Stimulated activated CD4-positive, alpha-beta T cell treated with anti-CD3 and anti-CD28 coated beads, Interleukin-12 subunit alpha, Interleukin-12 subunit beta, amount 100 ng/mL, for 48 hours (primary cell): ENCODE measurements around the gene UBE2H.
"Not testable (repeated sequence)": the region's sequence is repeated elsewhere in the genome, so short reads cannot be mapped to it uniquely, and the experiment has no call there.

Experiments
- DNase-seq, 3 donors: peaks; one replicate each; pipeline ENCODE4 v3.0.0-alpha.2; 2020; ENCODE audit warnings: low read depth in 2 of 3, low spot score in 1 of 3

The UBE2H gene

DNA sequence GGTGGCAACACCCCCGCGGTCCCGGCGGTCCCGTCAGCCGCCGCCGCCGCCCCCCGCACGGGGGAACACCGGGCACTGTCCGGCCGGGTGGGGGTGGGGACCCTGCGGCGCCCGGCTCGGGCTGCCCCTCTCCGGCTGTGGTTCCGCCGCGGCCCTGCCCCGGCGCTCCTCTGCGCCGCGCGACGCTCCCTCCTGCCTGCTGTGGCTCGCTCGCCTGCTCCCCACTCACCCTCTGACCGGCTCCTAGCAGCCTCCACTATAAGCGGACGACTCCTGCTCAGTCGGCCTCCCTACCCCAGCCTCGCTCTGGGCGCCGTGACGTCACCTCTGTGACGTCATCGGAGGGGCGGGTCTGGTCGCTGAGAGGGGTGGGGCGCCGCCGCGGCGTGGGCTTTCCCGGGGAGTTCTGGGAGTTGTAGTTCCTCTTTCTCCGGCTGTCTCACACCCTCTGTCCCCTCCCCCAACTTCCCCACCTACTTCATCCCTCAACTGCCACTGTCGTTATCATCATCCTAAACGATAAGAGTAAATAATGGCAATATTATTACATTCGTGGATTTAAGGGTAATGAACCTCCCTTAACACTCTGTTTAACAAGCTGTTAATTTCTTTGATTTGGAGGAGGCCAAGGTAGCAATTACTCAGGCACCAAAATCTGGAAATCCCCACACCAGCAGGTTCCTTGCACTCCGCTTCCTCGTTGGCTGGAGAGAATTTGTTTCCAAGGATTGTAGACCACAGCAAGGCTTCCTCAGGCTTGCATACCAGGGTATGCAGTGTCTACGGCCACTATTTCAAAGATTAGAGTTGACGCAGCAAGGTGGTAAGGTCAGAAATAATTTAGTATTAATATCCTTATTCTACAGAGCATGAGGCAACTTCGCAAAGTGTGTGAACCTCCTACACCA lies at the start of gene UBE2H:
UBE2H (minus strand) TSS at position 308 of the 908 bp plus-strand sequence. CDS start 405 bp downstream, outside the sequence.
- DNase-seq = peak; percentile 85 to 89 (median 87)

DNA sequence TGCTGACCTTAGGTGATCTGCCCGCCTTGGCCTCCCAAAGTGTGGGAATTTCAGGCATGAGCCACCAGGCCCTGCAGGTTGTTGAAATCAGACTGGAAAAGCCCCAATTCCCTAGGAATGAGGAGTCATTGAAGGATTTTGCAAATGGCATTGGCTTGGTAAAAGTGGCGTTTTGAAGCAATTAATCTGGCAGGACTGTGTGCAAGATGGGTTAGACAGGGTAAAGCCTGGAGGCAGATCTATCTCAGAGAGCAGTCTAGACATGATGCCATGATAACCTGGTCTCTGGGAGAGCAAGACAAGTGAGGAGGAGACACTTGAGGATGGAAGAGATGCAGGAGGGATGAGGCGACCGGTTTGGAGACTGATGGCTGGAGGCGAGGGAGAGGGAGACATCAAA lies 45.7 kb upstream of the UBE2H start:
- no peak for DNase-seq

DNA sequence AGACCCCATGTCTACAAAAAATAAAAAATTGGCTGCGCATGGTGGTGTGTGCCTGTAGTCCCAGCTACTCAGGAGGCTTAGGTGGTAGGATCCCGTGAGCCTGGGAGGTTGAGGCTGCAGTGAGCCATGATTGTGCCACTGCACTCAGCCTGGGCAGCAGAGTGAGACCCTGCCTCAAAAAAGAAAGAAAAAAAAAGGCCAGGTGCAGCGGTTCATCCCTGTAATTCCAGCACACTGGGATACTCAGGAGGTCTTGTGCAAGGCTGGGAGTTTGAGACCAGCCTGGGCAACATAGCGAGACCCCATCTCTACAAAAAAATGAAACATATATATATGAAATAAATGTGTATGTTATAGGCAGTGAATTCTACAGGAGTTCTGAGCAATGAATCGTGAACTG lies 44.5 kb upstream of the UBE2H start:
- no peak for DNase-seq

DNA sequence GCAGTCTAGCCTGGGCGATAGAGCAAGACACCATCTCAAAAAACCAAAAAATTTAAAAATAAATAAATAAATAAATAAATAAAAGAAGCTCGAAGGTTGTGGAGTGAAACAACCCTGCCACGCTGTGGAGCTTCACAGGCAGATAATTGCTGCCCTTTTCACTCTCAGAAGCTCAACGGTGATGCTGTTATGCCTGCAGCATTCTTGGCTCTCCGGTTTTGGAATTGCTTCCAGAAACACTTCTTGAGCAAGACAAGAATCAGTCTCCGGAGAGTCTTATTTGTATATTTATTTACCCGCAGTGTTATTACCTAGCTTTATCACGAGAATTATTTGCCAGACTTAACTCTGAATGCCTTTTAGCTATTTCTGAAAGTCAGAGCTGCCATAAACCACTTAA lies 40.5 kb upstream of the UBE2H start:
- no peak for DNase-seq

DNA sequence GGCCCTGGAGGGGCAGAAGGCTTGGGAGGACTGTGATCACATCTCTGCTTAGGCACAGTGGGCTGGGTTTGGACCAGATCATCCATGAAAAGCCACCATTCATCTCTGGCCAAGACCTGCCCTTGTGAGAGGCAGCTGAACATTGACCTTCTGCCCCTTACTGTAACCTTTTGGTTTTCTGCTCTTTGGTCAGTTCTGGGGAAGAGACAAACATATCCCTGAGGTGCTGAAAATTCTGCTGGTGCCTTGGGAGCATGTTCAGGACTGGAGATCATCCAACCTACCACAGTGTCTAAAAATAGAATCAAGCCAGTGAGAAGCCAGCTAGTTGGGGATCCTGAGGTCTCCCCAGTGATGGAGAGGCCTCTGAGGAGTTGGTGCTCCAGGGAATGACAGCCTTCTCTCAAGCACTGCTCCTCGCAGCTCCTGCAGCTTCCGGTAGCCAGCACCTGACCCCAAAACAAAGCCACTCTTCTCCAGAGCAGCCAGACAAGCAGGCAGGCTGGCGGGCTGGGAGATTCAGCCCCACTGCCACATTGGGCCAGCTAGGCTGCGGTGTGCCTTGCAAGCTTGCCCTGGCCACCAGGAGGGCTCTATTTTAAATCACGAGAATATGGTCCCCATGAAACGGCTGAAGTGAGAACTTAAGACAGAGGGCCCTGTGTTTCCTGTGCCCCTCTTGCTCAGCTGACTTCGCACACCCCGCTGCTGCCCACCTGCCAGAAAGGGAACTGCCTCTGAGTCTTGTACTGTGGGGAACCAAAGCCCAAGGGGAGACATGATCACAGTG lies 37.8 kb upstream of the UBE2H start:
- DNase-seq = no peak

DNA sequence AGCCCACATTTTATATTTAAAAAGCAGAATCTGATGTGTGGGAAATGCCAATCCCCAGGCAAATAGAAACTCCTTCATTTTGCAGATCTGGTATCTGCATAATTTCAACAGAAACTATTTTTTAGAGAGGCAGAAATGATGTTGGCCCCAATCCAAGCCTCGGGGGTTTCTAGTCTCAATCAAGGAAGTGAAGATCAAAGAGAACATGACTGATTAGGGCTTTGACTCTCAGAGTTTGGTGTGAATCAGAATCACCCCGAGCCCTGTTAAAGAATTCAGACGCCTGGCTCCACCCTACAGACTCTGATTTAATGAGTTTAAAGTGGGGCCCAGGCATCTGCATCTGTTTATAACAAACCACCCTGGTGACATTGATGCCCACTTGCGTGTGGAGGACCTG lies 36.7 kb upstream of the UBE2H start:
- DNase-seq = peak; percentile 40 to 59 (median 45)

DNA sequence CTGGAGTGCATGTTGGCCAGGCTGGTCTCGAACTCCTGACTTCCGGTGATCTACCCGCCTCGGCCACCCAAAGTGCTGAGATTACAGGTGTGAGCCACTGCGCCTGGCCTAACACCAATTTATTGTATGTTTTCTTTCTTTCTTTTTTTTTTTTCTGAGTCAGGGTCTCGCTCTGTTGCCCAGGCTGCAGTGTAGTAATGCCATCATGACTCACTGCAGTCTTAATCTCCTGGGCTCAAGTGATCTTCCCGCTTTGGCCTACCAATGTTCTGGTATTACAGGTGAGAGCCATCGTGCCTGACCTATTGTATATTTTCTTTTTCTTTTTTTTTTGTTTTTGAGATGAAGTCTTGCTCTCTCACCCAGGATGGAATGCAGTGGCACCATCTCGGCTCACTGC lies 33.8 kb upstream of the UBE2H start:
- no peak for DNase-seq

DNA sequence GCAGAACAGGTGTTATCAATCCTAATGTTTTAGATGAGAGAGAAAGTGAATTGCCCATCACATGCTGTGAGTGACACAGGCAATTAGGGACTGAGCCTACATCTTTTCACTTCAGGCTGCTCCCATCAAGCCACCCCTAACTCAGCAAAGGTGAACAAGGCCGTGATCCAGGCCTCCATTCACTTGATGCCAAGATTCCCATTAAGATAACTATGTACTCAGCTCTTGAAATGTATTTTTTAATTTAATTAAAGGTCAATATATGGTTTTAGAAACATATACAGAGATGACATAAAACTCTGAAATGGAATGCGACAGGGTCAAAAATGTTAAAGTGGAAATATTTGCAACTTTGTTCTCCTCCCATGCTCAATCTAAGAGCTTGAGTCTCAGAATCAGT lies 27.9 kb upstream of the UBE2H start:
- no peak for DNase-seq

DNA sequence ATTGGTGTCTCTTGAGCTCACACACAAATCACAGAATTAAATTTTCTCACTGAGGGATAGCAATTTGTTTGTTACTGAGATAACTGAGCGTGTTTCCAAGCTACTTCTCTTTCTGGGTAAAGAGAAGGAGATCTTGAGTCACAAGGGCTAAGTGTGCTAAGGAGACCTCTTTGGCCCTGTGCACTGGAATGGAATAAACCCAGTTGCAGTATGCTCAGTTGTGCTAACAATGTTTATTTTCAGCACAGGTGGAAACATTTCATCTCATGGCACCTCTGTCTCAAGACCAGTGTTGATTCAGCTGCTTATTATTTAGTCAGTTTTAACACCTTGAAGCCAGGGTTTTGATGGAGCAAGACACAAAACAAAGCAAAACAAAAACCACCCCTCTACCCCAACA lies 22.5 kb upstream of the UBE2H start:
- no peak for DNase-seq

DNA sequence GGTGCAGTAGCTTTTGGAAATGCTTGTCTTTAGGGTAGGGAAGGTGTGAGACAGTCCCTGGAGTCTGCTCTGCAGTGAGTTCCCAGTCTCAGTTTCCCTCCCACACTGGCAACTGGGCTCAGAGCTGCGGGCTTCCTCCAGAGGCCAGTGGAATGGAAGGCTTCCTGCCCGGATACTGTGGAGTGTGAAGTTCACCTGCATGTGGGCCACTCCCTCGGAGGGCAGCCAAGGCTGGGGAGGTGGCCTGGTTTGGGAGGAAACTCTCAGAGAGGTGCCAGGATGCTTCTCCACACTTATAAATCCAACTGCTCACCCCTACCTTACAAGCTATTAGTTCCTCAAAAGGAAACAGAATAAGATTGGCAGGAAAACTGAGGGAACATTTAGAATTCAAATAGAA lies 18.1 kb upstream of the UBE2H start:
- no peak for DNase-seq

DNA sequence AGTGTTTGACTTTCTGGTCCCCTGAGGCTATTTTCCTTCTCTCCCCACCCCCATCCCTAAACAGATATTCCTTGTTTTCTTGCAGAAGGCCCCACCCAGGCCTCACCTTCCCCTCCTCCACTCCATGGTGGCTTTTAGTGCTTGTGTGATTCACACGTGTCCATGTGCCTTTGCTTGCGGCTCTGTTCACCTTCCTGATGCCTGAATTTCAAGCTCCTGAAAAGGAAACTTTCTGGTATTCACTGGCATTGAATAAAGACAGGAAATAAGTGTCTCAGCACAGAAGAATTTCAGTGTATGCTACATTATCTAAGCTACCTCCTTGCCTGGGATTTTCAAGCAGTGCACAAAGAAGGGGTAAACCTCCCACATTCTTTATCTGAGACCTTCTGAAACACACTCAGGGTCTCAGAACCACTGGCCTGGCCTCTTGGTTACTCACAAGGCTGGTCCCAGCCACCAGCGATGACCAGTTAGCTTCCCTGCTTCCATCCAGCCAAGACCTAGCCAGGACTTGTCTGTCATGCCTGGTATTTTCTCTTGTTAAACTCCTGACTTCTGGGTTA lies 17.2 kb upstream of the UBE2H start:
- no peak for DNase-seq

DNA sequence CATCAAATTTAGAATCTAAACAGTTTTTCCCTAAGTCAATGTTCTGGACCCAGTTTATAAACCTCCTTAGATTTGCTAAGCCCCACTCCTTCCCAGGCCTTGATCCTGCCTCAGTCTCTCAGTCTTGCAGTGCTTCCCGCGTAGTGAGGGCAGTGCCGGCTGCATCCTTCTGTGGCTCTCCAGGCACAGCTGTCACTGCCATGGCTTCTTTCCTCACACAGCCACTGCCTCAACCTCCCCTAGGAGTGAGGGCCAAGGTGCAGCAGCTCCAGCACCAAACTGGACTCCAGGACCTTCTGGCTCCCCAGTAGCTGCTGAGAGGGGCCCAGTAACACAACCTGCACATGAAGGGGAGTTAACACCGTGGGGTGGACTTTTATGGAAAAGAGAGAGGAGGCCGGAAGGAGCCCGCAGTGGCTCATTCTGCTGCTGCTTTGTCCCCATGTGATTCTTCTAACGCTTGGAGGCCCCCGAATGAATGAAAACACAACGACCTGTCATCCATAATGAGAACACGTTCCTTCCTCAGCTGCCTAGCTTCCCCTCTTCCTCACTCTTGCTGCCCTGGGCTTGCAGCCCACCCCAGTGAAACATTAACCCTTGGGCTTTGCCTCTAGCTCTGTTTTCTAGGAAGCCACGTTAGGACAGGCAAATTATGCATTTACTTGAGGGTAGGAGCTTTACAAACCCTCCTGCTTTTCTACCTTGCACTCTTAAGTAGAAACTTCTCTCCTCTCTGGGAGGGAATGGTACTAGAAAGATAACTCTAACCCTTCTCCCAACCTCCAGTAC lies 16.0 kb upstream of the UBE2H start:
- no peak for DNase-seq

DNA sequence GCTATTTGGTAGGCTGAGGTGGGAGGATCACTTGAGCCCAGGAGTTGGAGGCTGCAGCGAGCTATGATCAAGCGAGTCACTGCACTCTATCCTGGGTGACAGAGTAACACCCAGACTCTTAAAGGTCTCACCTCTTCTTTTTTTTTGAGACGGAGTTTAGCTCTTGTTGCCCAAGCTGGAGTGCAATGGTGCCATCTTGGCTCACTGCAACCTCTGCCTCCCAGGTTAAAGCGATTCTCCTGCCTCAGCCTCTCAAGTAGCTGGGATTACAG lies 7.4 kb upstream of the UBE2H start:
- DNase-seq = not testable (repeated sequence)

DNA sequence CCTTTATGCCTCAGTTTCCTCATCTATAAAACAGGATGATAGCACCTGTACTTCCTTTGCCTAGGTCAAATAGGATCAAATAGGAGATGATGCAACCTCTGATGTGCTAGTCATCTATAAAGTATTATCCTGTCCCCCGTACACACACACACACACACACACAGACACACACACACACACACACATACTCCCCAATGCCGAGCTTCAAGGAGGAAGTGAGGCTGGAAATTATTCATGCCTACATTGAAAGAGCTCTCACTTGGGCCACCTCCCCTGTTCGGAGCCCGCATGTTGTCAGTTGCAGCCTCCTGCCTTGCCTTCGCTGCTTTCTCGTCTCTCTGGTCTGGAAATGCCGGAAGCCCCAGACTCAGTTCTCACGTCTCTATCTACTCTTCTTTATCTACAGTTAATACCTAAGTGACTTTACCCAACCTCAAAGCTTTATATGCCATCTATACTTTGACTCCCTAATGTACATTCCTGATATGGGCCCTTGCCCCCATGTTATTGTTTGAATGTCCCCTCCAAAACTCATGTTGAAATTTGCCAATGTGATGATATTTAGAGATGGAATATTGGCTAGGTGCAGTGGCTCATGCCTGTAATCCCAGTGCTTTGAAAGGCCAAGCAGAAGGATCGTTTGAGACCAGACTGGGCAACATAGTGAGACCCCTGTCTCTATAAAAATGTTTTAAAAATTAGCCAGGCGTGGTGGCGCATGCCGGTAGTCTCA lies 6.9 kb upstream of the UBE2H start:
- no peak for DNase-seq

DNA sequence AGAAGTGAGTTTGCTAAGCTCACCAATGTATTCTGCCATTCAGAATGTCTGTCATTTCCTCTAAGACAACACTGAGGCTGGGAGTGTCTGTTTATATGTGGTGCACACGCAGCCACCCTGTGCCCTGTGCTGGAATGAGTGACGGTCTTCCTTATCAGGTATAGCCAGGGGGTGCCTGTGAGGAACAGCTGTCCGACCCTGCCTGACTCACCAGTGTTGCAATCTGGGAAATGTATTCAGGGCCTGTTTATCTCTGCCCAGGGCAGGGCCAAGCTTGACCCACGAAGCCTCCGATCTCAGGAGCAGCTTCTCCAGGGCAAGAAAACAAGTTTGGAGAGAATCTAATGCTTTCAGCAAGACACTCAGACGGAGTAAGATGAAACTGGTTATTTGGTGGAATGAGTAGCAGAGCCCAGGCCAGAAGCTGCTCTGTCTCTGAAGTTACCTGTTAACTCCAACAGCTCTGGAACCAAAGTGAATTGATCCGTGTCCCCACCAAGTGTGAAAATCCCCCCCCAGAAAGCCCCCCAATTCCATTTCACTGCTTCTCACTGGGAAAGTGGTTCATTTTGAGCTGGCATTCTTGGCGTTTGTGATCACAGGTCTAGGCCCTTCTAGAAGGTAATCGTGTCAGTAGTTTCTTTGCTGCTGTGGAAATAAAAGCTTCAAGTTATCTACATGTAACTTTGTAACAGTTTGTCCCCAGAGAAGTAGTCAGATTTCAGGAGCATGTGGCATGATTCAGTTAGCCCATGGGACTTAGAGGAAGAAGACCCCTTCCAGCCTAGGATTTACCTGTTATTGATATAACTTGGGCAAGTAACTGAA lies 6.1 kb upstream of the UBE2H start:
- DNase-seq = no peak

DNA sequence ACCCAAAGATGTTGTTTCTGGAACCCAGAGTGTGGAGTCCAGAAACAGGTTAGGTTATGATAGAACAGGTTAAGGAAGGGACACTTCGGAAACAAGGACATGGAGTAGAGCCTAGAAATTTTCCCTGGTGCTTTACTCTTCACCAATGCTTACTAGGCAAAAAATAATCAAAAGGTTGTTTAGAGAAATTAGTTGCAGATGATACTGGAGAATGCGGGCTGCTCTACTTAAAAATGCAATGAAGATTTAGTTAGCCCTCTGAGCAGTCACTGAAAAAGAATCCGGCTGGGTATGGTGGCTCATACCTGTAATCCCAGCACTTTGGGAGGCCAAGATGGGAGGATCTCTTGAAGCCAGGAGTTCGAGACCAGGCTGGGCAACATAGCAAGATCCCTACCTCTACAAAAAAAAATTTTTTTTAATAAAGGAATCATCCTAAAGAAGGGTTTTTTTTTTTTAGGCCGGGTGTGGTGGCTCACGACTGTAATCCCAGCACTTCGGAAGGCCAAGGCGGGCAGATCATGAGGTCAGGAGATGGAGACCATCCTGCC lies 3.3 kb upstream of the UBE2H start:
- no peak for DNase-seq

DNA sequence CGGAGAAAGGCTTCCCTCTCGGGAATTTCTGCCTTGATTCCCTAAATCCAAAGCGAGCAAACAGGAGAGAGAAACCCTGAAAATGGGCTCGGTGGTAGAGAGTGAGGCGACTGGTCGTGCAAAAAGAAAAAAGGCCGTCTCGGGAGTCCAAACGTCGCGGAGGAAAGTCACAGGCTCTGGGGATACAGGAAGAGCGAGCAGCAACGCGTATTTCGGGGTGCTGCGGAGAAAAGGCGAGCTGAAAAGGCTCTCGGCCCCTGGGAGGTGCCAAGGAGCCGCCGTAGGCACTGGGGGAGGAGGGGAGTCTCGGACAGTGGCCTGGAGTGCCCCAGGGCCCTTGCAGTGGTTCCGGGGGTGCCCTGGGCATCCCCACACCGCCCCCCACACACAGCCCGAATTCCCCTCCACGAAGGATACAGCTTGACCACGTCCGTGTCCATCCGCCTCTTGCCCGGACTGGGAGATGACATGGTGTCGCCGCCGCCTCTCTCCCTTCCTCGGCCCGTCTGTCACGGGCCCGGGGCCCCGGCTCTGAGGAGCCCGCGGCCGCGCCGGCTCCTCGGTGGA lies 591 bp downstream of the UBE2H start:
- DNase-seq = peak in 1 of 3 donors; percentile 7

DNA sequence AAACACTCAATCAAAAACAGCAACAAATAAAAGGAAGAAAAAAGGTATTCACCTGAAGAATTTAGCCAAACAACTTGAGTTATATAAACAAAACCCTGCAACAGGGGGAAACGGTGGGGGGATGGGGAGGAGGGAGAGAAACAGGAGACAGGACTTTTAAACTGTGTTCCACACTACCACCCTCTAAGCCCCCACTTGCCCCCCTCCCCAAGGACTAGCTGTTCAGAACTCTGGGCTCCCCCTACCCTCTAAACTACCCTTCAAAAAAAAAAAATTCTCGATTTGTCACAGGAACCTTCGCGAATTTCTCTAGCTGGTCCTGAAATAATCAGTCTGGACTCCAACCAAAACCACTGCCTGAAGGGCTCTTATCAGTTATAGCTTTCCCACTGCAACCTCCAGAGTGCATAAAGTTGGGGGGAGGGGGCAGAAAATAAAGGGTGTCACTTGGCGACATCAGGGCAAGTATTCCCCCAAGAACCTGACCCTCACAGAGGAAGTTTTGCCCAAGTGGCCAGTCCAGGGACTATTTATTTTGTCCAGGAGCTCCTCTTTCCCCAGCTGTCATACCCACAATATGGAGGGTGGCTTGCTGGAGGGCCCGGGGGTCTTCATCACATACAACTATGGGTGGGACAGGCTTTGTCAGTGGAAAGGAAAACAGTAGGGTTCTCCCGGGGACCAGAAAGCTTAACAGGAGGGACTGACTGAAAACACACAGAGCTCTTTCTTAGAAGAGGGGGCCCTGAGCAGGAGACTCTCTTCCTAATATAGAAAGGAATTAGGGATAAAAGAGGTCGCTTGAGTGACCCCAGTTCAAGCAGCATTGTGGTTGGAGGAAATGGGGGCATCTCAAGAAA lies 1.3 kb downstream of the UBE2H start:
- no peak for DNase-seq

DNA sequence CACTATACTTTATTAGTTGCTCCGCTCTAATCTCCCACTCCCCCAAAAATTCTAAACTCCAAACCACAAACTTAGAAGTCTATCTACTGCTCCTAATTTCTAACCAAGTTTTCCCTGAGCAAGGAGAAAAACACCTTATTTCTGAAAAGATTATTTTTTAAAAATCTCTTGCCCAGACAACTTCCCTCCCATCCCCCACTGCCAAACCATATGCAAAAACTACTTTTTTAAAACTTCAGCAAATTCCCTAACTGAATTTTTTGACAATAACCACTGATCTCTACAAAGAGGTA lies 1.9 kb downstream of the UBE2H start:
- no peak for DNase-seq
